ES-I3 (cell line): ENCODE measurements around the gene CHRNA3.
"Not testable (repeated sequence)": the region's sequence is repeated elsewhere in the genome, so short reads cannot be mapped to it uniquely, and the experiment has no call there.

ENCODE experiments used
- H3K36me3 ChIP-seq: 2 replicates; pipeline ENCODE4 v1.6.1; 2013; ENCODE audit warnings: mild to moderate bottlenecking, low read length, control low read depth, moderate library complexity; ENCODE audit not compliant: insufficient read depth
- H3K4me1 ChIP-seq: 2 replicates; pipeline ENCODE4 v1.6.1; 2013; ENCODE audit warnings: mild to moderate bottlenecking, control low read depth, low read length; ENCODE audit not compliant: insufficient read depth
- H3K9ac ChIP-seq: 2 replicates; pipeline ENCODE4 v1.6.1; 2013; ENCODE audit warnings: low read depth, mild to moderate bottlenecking, low read length, moderate library complexity
- H3K9me3 ChIP-seq: 2 replicates; pipeline ENCODE4 v1.6.1; 2013; ENCODE audit warnings: mild to moderate bottlenecking, low read length, moderate library complexity; ENCODE audit not compliant: control insufficient read depth, insufficient read depth

The CHRNA3 gene

GRCh38 chr15:78617516-78617915, 3.3 kb downstream of the CHRNA3 start:
- H3K9ac ChIP-seq = no peak overlapping the region
- H3K36me3 ChIP-seq = no peaks in the 10 kb centered on the region
- H3K4me1 ChIP-seq = peaks cover 8% of the 10 kb centered on the region; the same call in 1 of the 2 replicates
- H3K9me3 ChIP-seq = no peaks in the 10 kb centered on the region

- Histone ChIP-seq H3K9ac (no peak overlapping the region), H3K9me3 (no peaks in the 10 kb centered on the region), H3K4me1 (peaks cover 8% of the 10 kb centered on the region; the same call in 1 of the 2 replicates), H3K36me3 (no peaks in the 10 kb centered on the region)
Measured at GRCh38 chr15:78617076-78617475, 3.7 kb downstream of the CHRNA3 start.

GRCh38 chr15:78616506-78616905, 4.3 kb downstream of the CHRNA3 start:
- no peaks in the 10 kb centered on the region for H3K36me3 ChIP-seq
- H3K9ac ChIP-seq = no peak overlapping the region
- no peaks in the 10 kb centered on the region for H3K9me3 ChIP-seq
- peaks cover 8% of the 10 kb centered on the region; the same call in 1 of the 2 replicates for H3K4me1 ChIP-seq

- Histone ChIP-seq H3K9ac (no peak overlapping the region), H3K9me3 (no peaks in the 10 kb centered on the region), H3K36me3 (no peaks in the 10 kb centered on the region), H3K4me1 (peaks cover 8% of the 10 kb centered on the region; the same call in 1 of the 2 replicates)
Measured at GRCh38 chr15:78615151-78615589, 5.6 kb downstream of the CHRNA3 start.

GRCh38 chr15:78614021-78614420, 6.8 kb downstream of the CHRNA3 start:
- Histone ChIP-seq H3K4me1 (0 out of 2 replicates have a peak, but pooled peaks cover 3% of the 10 kb centered on the region), H3K9me3 (no peaks in the 10 kb centered on the region), H3K36me3 (no peaks in the 10 kb centered on the region), H3K9ac (no peak overlapping the region)

GRCh38 chr15:78609551-78609950, 11.2 kb downstream of the CHRNA3 start:
- not testable (repeated sequence) for H3K36me3 ChIP-seq

GRCh38 chr15:78605680-78606079, 15.1 kb downstream of the CHRNA3 start:
- no peak overlapping the region for H3K9ac ChIP-seq
- H3K36me3 ChIP-seq = 0 out of 2 replicates have a peak, but pooled peaks cover 5% of the 10 kb centered on the region
- H3K9me3 ChIP-seq = no peaks in the 10 kb centered on the region; the same call in 1 of the 2 replicates
- H3K4me1 ChIP-seq = no peaks in the 10 kb centered on the region

More at GRCh38 chr15:78609551-78609950, 11.2 kb downstream of the CHRNA3 start:
- not testable (repeated sequence) for H3K4me1 ChIP-seq, H3K9me3 ChIP-seq, H3K9ac ChIP-seq

GRCh38 chr15:78605201-78605600, 15.6 kb downstream of the CHRNA3 start:
- 0 out of 2 replicates have a peak, but pooled peaks cover 5% of the 10 kb centered on the region for H3K36me3 ChIP-seq
- H3K9ac ChIP-seq = no peak overlapping the region
- H3K9me3 ChIP-seq = no peaks in the 10 kb centered on the region; the same call in 1 of the 2 replicates
- no peaks in the 10 kb centered on the region for H3K4me1 ChIP-seq

- Histone ChIP-seq H3K9ac (no peak overlapping the region), H3K36me3 (0 out of 2 replicates have a peak, but pooled peaks cover 5% of the 10 kb centered on the region), H3K9me3 (no peaks in the 10 kb centered on the region; the same call in 1 of the 2 replicates), H3K4me1 (no peaks in the 10 kb centered on the region)
Measured at GRCh38 chr15:78604420-78604819, 16.4 kb downstream of the CHRNA3 start.

- H3K36me3 ChIP-seq = 0 out of 2 replicates have a peak, but pooled peaks cover 5% of the 10 kb centered on the region
- no peaks in the 10 kb centered on the region; the same call in 1 of the 2 replicates for H3K9me3 ChIP-seq
- no peak overlapping the region for H3K9ac ChIP-seq
- H3K4me1 ChIP-seq = no peaks in the 10 kb centered on the region
Measured at GRCh38 chr15:78603467-78603866, 17.3 kb downstream of the CHRNA3 start.

GRCh38 chr15:78599189-78599588, 21.6 kb downstream of the CHRNA3 start:
- Histone ChIP-seq H3K4me1 (no peaks in the 10 kb centered on the region), H3K9ac (no peak overlapping the region), H3K36me3 (0 out of 2 replicates have a peak, but pooled peaks cover 5% of the 10 kb centered on the region), H3K9me3 (no peaks in the 10 kb centered on the region)

GRCh38 chr15:78598348-78598747, 22.4 kb downstream of the CHRNA3 start:
- Histone ChIP-seq H3K9ac (no peak overlapping the region), H3K4me1 (no peaks in the 10 kb centered on the region), H3K36me3 (0 out of 2 replicates have a peak, but pooled peaks cover 5% of the 10 kb centered on the region), H3K9me3 (no peaks in the 10 kb centered on the region)

GRCh38 chr15:78597583-78597982, 23.2 kb downstream of the CHRNA3 start:
- 0 out of 2 replicates have a peak, but pooled peaks cover 5% of the 10 kb centered on the region for H3K36me3 ChIP-seq
- no peaks in the 10 kb centered on the region for H3K4me1 ChIP-seq
- no peaks in the 10 kb centered on the region for H3K9me3 ChIP-seq
- no peak overlapping the region for H3K9ac ChIP-seq

- no peaks in the 10 kb centered on the region for H3K9me3 ChIP-seq
- no peaks in the 10 kb centered on the region for H3K4me1 ChIP-seq
- no peaks in the 10 kb centered on the region for H3K36me3 ChIP-seq
- H3K9ac ChIP-seq = no peak overlapping the region
Measured at GRCh38 chr15:78574944-78575343, 45.9 kb downstream of the CHRNA3 start.

GRCh38 chr15:78573416-78573815, 47.4 kb downstream of the CHRNA3 start:
- Histone ChIP-seq H3K9me3 (no peaks in the 10 kb centered on the region), H3K9ac (no peak overlapping the region), H3K4me1 (no peaks in the 10 kb centered on the region), H3K36me3 (no peaks in the 10 kb centered on the region)
